H1 (cell line): Measurements from ENCODE around the gene TNIK. TPM values are rescaled to one million over a fixed set of nuclear protein-coding genes. Genes with fewer than 3 reads are reported as not detected.

ENCODE experiments used
- CTCF ChIA-PET: fragments of 300-600 bp; sonication (Branson Sonifier 250); formaldehyde crosslinking; loops from one replicate; lab custom pipeline; 2021; ENCODE audit not compliant: partially characterized antibody; lab: Charles Lee
- POLR2A ChIA-PET: fragments of 300-600 bp; sonication (Branson Sonifier 250); formaldehyde crosslinking; loops from one replicate; lab custom pipeline; 2021; ENCODE audit warnings: inconsistent platforms; ENCODE audit not compliant: partially characterized antibody; lab: Charles Lee
- DNase-seq, 2 experiments: peaks; one replicate each; pipeline versions ENCODE4 v3.0.0 to v3.0.0-alpha.2; 2010 to 2022; ENCODE audit warnings: low spot score in 2 of 2, low read depth in 1 of 2, mixed read lengths in 1 of 2
- FAIRE-seq: peaks from 2 replicates; lab custom pipeline; 2011; peaks lifted over from hg19 to GRCh38; lab: Jason Lieb, UNC
- H2AFZ ChIP-seq: 2 replicates; pipeline ENCODE4 v1.8.1; 2012; ENCODE audit warnings: low read length, inconsistent platforms
- H2AK5ac ChIP-seq: 2 replicates; pipeline ENCODE4 v1.6.1; 2013; ENCODE audit warnings: low read depth, low read length
- H2BK120ac ChIP-seq: replicated peaks from 2 replicates; pipeline ENCODE3; 2013; ENCODE audit warnings: low read depth, low read length, inconsistent platforms
- H2BK12ac ChIP-seq: 2 replicates; pipeline ENCODE4 v1.6.1; 2013; ENCODE audit warnings: low read depth, low read length
- H2BK15ac ChIP-seq: 2 replicates; pipeline ENCODE4 v1.6.1; 2013; ENCODE audit warnings: low read length
- H2BK20ac ChIP-seq: 2 replicates; pipeline ENCODE4 v1.6.1; 2013; ENCODE audit warnings: low read length
- H2BK5ac ChIP-seq: 2 replicates; pipeline ENCODE4 v1.6.1; 2013; ENCODE audit warnings: low read depth, low read length
- H3K14ac ChIP-seq: 2 replicates; pipeline ENCODE4 v1.6.1; 2013; ENCODE audit warnings: inconsistent platforms; ENCODE audit not compliant: insufficient read length
- H3K18ac ChIP-seq: 2 replicates; pipeline ENCODE4 v1.6.1; 2013; ENCODE audit warnings: low read length; ENCODE audit errors: extremely low read depth
- H3K23ac ChIP-seq: 2 replicates; pipeline ENCODE4 v1.6.1; 2013; ENCODE audit warnings: inconsistent platforms; ENCODE audit not compliant: insufficient read length
- H3K23me2 ChIP-seq: 2 replicates; pipeline ENCODE4 v1.6.1; 2013; ENCODE audit warnings: low read depth, low read length
- H3K27ac ChIP-seq: 2 replicates; pipeline ENCODE4 v1.6.1; 2011; ENCODE audit warnings: low read depth, low read length, inconsistent platforms
- H3K27me3 ChIP-seq, 4 experiments: replicated peaks in 1 of 4; 1 replicate in 1 of 4; 2 replicates in 3 of 4; pipeline versions ENCODE4 v1.6.1 to v1.8.1; 2011 to 2013; ENCODE audit warnings: low read length in 3 of 4, mild to moderate bottlenecking in 3 of 4, inconsistent platforms in 2 of 4, mixed read lengths in 2 of 4, moderate library complexity in 1 of 4; ENCODE audit not compliant: control insufficient read depth in 3 of 4, insufficient read depth in 3 of 4; ENCODE audit errors: extremely low read depth in 1 of 4
- H3K36me3 ChIP-seq, 4 experiments: 2 replicates each; pipeline versions ENCODE4 v1.6.1 to v1.8.1; 2011 to 2013; ENCODE audit warnings: mild to moderate bottlenecking in 4 of 4, low read length in 3 of 4, moderate library complexity in 2 of 4, control low read depth in 1 of 4, inconsistent platforms in 1 of 4; ENCODE audit not compliant: insufficient read depth in 4 of 4, control insufficient read depth in 2 of 4
- H3K4ac ChIP-seq: replicated peaks from 2 replicates; pipeline ENCODE3; 2013; ENCODE audit warnings: low read length, low read depth, mixed read lengths, inconsistent platforms; ENCODE audit not compliant: insufficient read length
- H3K4me1 ChIP-seq, 4 experiments: replicated peaks in 1 of 4; 1 replicate in 1 of 4; 2 replicates in 3 of 4; pipeline versions ENCODE4 v1.6.1 to v1.8.1; 2011 to 2013; ENCODE audit warnings: low read length in 3 of 4, inconsistent platforms in 2 of 4, mixed read lengths in 1 of 4; ENCODE audit not compliant: insufficient read depth in 4 of 4, control insufficient read depth in 3 of 4
- H3K4me2 ChIP-seq, 2 experiments: 2 replicates each; pipeline versions ENCODE4 v1.6.1 to v1.8.1; 2011 to 2013; ENCODE audit warnings: low read depth in 2 of 2, low read length in 2 of 2, control low read depth in 1 of 2, inconsistent platforms in 1 of 2, mild to moderate bottlenecking in 1 of 2; ENCODE audit not compliant: insufficient read depth in 1 of 2
- H3K4me3 ChIP-seq, 4 experiments: fragments of 200-600, 300-600 bp in 1 of 4; sonication (generic), shearing (Covaris generic), sonication (Bioruptor Twin) in 1 of 4; 2 replicates each; pipeline versions ENCODE4 v1.5.1 to v1.8.1; 2011 to 2016; ENCODE audit warnings: low read length in 4 of 4, low read depth in 3 of 4, control low read depth in 2 of 4, inconsistent platforms in 2 of 4, mild to moderate bottlenecking in 2 of 4, mixed read lengths in 1 of 4, moderate library complexity in 1 of 4; ENCODE audit not compliant: insufficient read depth in 2 of 4; ENCODE audit errors: extremely low read depth in 1 of 4
- H3K56ac ChIP-seq: replicated peaks from 2 replicates; pipeline ENCODE3; 2013; ENCODE audit warnings: low read depth, mild to moderate bottlenecking, mixed read lengths, low read length, inconsistent platforms; ENCODE audit not compliant: insufficient read length
- H3K79me1 ChIP-seq: 2 replicates; pipeline ENCODE4 v1.6.1; 2013; ENCODE audit warnings: low read depth, low read length, control low read depth
- H3K79me2 ChIP-seq, 2 experiments: 2 replicates each; pipeline versions ENCODE4 v1.6.1 to v1.8.1; 2012 to 2013; ENCODE audit warnings: low read length in 2 of 2, mild to moderate bottlenecking in 2 of 2, inconsistent platforms in 1 of 2; ENCODE audit not compliant: insufficient read depth in 2 of 2, control insufficient read depth in 1 of 2
- H3K9ac ChIP-seq, 4 experiments: replicated peaks in 1 of 4; 1 replicate in 1 of 4; 2 replicates in 3 of 4; pipeline versions ENCODE4 v1.6.1 to v1.8.1; 2011 to 2013; ENCODE audit warnings: low read depth in 3 of 4, low read length in 3 of 4, control low read depth in 2 of 4, mild to moderate bottlenecking in 2 of 4, moderate library complexity in 2 of 4, inconsistent platforms in 1 of 4; ENCODE audit errors: extremely low read depth in 1 of 4
- H3K9me3 ChIP-seq, 2 experiments: 2 replicates each; pipeline versions ENCODE4 v1.6.1 to v1.8.1; 2012 to 2013; ENCODE audit warnings: mild to moderate bottlenecking in 2 of 2, moderate library complexity in 2 of 2, control low read depth in 1 of 2, inconsistent platforms in 1 of 2, low read depth in 1 of 2, low read length in 1 of 2, mixed read lengths in 1 of 2; ENCODE audit not compliant: insufficient read depth in 2 of 2
- H4K20me1 ChIP-seq, 2 experiments: replicated peaks in 1 of 2; 2 replicates each; pipeline versions ENCODE3 to v1.8.1; 2011 to 2013; ENCODE audit warnings: inconsistent platforms in 2 of 2, low read length in 2 of 2, mild to moderate bottlenecking in 1 of 2; ENCODE audit not compliant: insufficient read depth in 2 of 2, control insufficient read depth in 1 of 2
- H4K5ac ChIP-seq: 2 replicates; pipeline ENCODE4 v1.6.1; 2013; ENCODE audit warnings: low read length, low read depth, mixed read lengths, inconsistent platforms; ENCODE audit not compliant: insufficient read length
- H4K8ac ChIP-seq: 2 replicates; pipeline ENCODE4 v1.8.0; 2013; ENCODE audit warnings: mild to moderate bottlenecking, moderate library complexity, low read length, inconsistent platforms; ENCODE audit not compliant: insufficient read depth; ENCODE audit errors: extremely low read depth
- H4K91ac ChIP-seq: replicated peaks from 2 replicates; pipeline ENCODE3; 2013; ENCODE audit warnings: low read length, mixed read lengths, inconsistent platforms; ENCODE audit not compliant: insufficient read length
- CBX8 ChIP-seq: fragments of 300-800, 300-1000 bp; sonication (generic); IDR thresholded peaks from 2 replicates; pipeline ENCODE4 v1.7.1; 2016; ENCODE audit warnings: low read depth, low read length, borderline replicate concordance
- CEBPB ChIP-seq: IDR thresholded peaks from 2 replicates; pipeline ENCODE4 v1.6.1; 2012; ENCODE audit warnings: low read depth, low read length
- CTCF ChIP-seq, 3 experiments: IDR thresholded peaks; 1 replicate in 2 of 3; 2 replicates in 1 of 3; pipeline versions ENCODE4 v1.5.1 to v1.6.1; 2011; ENCODE audit warnings: low read length in 3 of 3, mild to moderate bottlenecking in 3 of 3, inconsistent platforms in 2 of 3, low read depth in 1 of 3, moderate library complexity in 1 of 3; ENCODE audit not compliant: insufficient read depth in 1 of 3; ENCODE audit errors: control extremely low read depth in 1 of 3
- HDAC2 ChIP-seq, 2 experiments: fragments of 300-600 bp in 1 of 2; sonication (generic) in 1 of 2; IDR thresholded peaks; 2 replicates each; pipeline ENCODE4 v1.6.1; 2011 to 2012; ENCODE audit warnings: low read depth in 2 of 2, low read length in 2 of 2, mild to moderate bottlenecking in 2 of 2, moderate library complexity in 2 of 2, borderline replicate concordance in 1 of 2, inconsistent platforms in 1 of 2
- HDAC6 ChIP-seq: IDR thresholded peaks from one replicate; pipeline ENCODE4 v1.7.1; 2012; ENCODE audit warnings: low read depth, mild to moderate bottlenecking, inconsistent platforms, low read length, moderate library complexity
- POLR2A ChIP-seq, 2 experiments: IDR thresholded peaks; 1 replicate in 1 of 2; 2 replicates in 1 of 2; pipeline ENCODE4 v1.6.1; 2011; ENCODE audit warnings: low read depth in 2 of 2, low read length in 2 of 2, mild to moderate bottlenecking in 2 of 2; ENCODE audit errors: control extremely low read depth in 1 of 2
- POLR2AphosphoS5 ChIP-seq: IDR thresholded peaks from 2 replicates; pipeline ENCODE4 v1.6.1; 2011; ENCODE audit warnings: low read depth, low read length
- RAD21 ChIP-seq, 2 experiments: IDR thresholded peaks in 1 of 2; conservative IDR thresholded peaks in 1 of 2; 2 replicates each; pipeline ENCODE4 v1.6.1; 2011; ENCODE audit warnings: low read depth in 2 of 2, low read length in 2 of 2, improper control_type of control experiment in 1 of 2, inconsistent platforms in 1 of 2, mild to moderate bottlenecking in 1 of 2, moderate library complexity in 1 of 2
- RXRA ChIP-seq: IDR thresholded peaks from 2 replicates; pipeline ENCODE4 v1.6.1; 2011; ENCODE audit warnings: low read depth, mild to moderate bottlenecking, low read length, moderate library complexity; ENCODE audit not compliant: insufficient read depth
- SIRT6 ChIP-seq: IDR thresholded peaks from one replicate; pipeline ENCODE4 v1.7.1; 2012; ENCODE audit warnings: low read length, inconsistent platforms
- TCF12 ChIP-seq: IDR thresholded peaks from 2 replicates; pipeline ENCODE4 v1.6.1; 2011; ENCODE audit warnings: low read depth, mild to moderate bottlenecking, low read length
- TEAD4 ChIP-seq: IDR thresholded peaks from 2 replicates; pipeline ENCODE4 v1.6.1; 2012; ENCODE audit warnings: low read depth, low read length, inconsistent platforms, mixed read lengths
- WGBS, 2 experiments: shearing (Covaris generic) in 1 of 2; methylation state at CpG; one replicate each; pipeline versions ENCODE4 v1.1.6 to v1.1.7; 2013 to 2015; ENCODE audit warnings: low lambda C conversion rate in 2 of 2, mixed read lengths in 2 of 2, inconsistent platforms in 1 of 2, low coverage in 1 of 2, missing lambda C conversion rate in 1 of 2; ENCODE audit not compliant: insufficient replicate concordance in 2 of 2, insufficient coverage in 1 of 2, insufficient read length in 1 of 2; ENCODE audit errors: extremely low coverage in 1 of 2, missing lambda C conversion rate in 1 of 2; 5-methylcytosine and 5-hydroxymethylcytosine counted together
- polyA plus RNA-seq, 7 experiments: library from polyadenylated mRNA; depleted of rRNA in 3 of 7; stranded (reverse) in 5 of 7; unstranded in 2 of 7; fragments of >200 nt in 5 of 7; fragments of 200-250 nt in 2 of 7; gene quantifications; 1 replicate in 5 of 7; 2 replicates in 1 of 7; 4 replicates in 1 of 7; pipeline versions ENCODE4 v1.2.1 to v1.2.3, GENCODE V29; 2011 to 2013; ENCODE audit warnings: missing spikeins in 2 of 7, mixed read lengths in 2 of 7
- total RNA-seq: library from RNA; stranded (reverse); fragmentation: NEBNext Ultra II Directional; extraction: Animal tissue kit (Norgen Biotek cat#: 25700); gene quantifications from 2 replicates; pipeline ENCODE4 v1.2.1, GENCODE V29; 2021

TNIK gene
- total and polyA plus RNA-seq, 2 of the 8 experiments (the other 6 are each of a cell fraction or from before 2014, with no cell fraction given): 7.4 to 42.0 TPM

- Histone ChIP-seq H2BK20ac (no peak overlapping the region), H3K23me2 (no peaks in the 10 kb centered on the region), H4K20me1 (no peaks in the 10 kb centered on the region), H3K56ac (no peak overlapping the region), H3K79me1 (peaks cover 2% of the 10 kb centered on the region; the same call in 1 of the 2 replicates), H3K4ac (no peak overlapping the region), H2BK120ac (no peak overlapping the region), H2AFZ (no peak overlapping the region), H3K27ac (no peak overlapping the region), H3K27me3 (no peaks in the 10 kb centered on the region), H3K23ac (no peak overlapping the region), H3K4me3 (no peak overlapping the region), H2BK15ac (no peak overlapping the region), H3K9me3 (no peaks in the 10 kb centered on the region), H2AK5ac (no peak overlapping the region), H3K14ac (no peak overlapping the region), H3K18ac (no peak overlapping the region), H4K91ac (no peak overlapping the region), H3K4me2 (no peak overlapping the region), H3K36me3 (no peaks in the 10 kb centered on the region), H4K8ac (no peak overlapping the region), H2BK12ac (no peak overlapping the region), H3K79me2 (peaks cover 0 to 38% of the 10 kb centered on the region in 2 experiments; a peak in 2 of 4 replicates), H2BK5ac (no peak overlapping the region), H3K4me1 (peaks cover 0 to 4% (median under 1%) of the 10 kb centered on the region in 4 experiments; a peak in 4 of 7 replicates), H3K9ac (no peak overlapping the region), H4K5ac (no peak overlapping the region)
- 94% methylated on average over 3 of the region's 3 CpGs; no CpG with 5 or more reads in 1 of the 2 experiments for WGBS, 2 experiments
- CTCF ChIA-PET: interaction anchor here (1.1 to 1.6 kb wide), 3 partner anchors 12 to 46 kb away, joined by 3 to 4 read pairs (median 4); no protein-coding TSS in a partner anchor
- POLR2A ChIA-PET: no interaction called here
- DNase-seq: no peak
- FAIRE-seq: no peak
- no peak for TF ChIP-seq POLR2AphosphoS5
- no peak for TF ChIP-seq HDAC2 (IDR thresholded peaks at IDR 0.05; ENCODE audit: borderline replicate concordance in 1 of 2, low read depth in 2 of 2, low read length in 2 of 2)
- TF ChIP-seq RAD21 (IDR thresholded peaks at IDR 0.05 in 1 of 2, conservative IDR thresholded peaks at IDR 0.05 in 1 of 2; ENCODE audit: low read depth in 2 of 2, low read length in 2 of 2): no peak
- no peak for TF ChIP-seq SIRT6
- no peak for TF ChIP-seq CEBPB
- no peak for TF ChIP-seq TEAD4
- no peak for TF ChIP-seq TCF12
- TF ChIP-seq CBX8: no peak
- TF ChIP-seq CTCF (IDR thresholded peaks at IDR 0.05; ENCODE audit: control extremely low read depth in 1 of 3, insufficient read depth in 1 of 3, low read depth in 1 of 3, low read length in 3 of 3): no peak
- TF ChIP-seq HDAC6: no peak
- no peak for TF ChIP-seq RXRA
- no peak for TF ChIP-seq POLR2A (IDR thresholded peaks at IDR 0.05; ENCODE audit: control extremely low read depth in 1 of 2, low read depth in 2 of 2, low read length in 2 of 2)
Measured at GRCh38 chr3:171407759-171408158, 52.4 kb downstream of the TNIK start.
